K562 (cell line): ENCODE measurements around the gene SEMA3A.
A peak's percentile ranks its signal among the peaks of the same experiment; 100 is the strongest.

Experiments
- BACH1 ChIP-seq: fragments of 200-800 bp; sonication (Bioruptor generic); IDR thresholded peaks from 2 replicates; pipeline ENCODE4 v1.6.1; 2016; ENCODE audit warnings: missing genetic modification characterization, missing compliant biosample characterization
- CCAR2 ChIP-seq: fragments of 200-400 bp; formaldehyde crosslinking; IDR thresholded peaks from 2 replicates; pipeline ENCODE4 v1.6.1; 2017; ENCODE audit warnings: mild to moderate bottlenecking, low read depth, low read length
- COPS2 ChIP-seq: fragments of 450-650 bp; conservative IDR thresholded peaks from 2 replicates; pipeline ENCODE4 v1.6.1; 2016; ENCODE audit warnings: mild to moderate bottlenecking, moderate library complexity
- EP300 ChIP-seq: IDR thresholded peaks from 2 replicates; pipeline ENCODE4 v1.6.1; 2012; ENCODE audit warnings: low read length, improper control_type of control experiment
- FOXM1 ChIP-seq, 2 experiments: fragments of 450-650 bp in 1 of 2; sonication (generic) in 1 of 2; formaldehyde crosslinking in 1 of 2; IDR thresholded peaks; 2 replicates each; pipeline versions ENCODE4 v1.6.1 to v1.9.0; 2017 to 2022; ENCODE audit warnings: low read depth in 2 of 2, mild to moderate bottlenecking in 2 of 2, missing genetic modification reagents in 1 of 2, moderate library complexity in 1 of 2
- GABPB1 ChIP-seq: sonication (generic); formaldehyde crosslinking; IDR thresholded peaks from 2 replicates; pipeline ENCODE4 v1.8.0; 2022; ENCODE audit warnings: mild to moderate bottlenecking, missing genetic modification reagents
- ZC3H4 ChIP-seq: sonication (generic); formaldehyde crosslinking; IDR thresholded peaks from 2 replicates; pipeline ENCODE4 v1.9.0; 2021; ENCODE audit warnings: missing genetic modification reagents, borderline replicate concordance
- TF ChIP-seq, protein P1 (sequence below), 3 experiments: fragments of 200-800 bp in 1 of 3; fragments of 250-450 bp in 1 of 3; fragments of 450-650 bp in 1 of 3; sonication (Bioruptor Pico) in 1 of 3; sonication (Bioruptor generic) in 1 of 3; formaldehyde crosslinking in 1 of 3; IDR thresholded peaks; 2 replicates each; pipeline versions ENCODE4 v1.6.1 to v1.8.0; 2016 to 2022; ENCODE audit warnings: mild to moderate bottlenecking in 2 of 3, missing genetic modification characterization in 2 of 3, missing compliant biosample characterization in 1 of 3, moderate library complexity in 1 of 3
- TF ChIP-seq, protein P2 (sequence below), 3 experiments: IDR thresholded peaks in 2 of 3; conservative IDR thresholded peaks in 1 of 3; 2 replicates each; pipeline ENCODE4 v1.5.1; 2011 to 2012; ENCODE audit warnings: low read length in 3 of 3, mild to moderate bottlenecking in 3 of 3, control low read depth in 2 of 3, improper control_type of control experiment in 1 of 3, inconsistent platforms in 1 of 3, low read depth in 1 of 3, mixed read lengths in 1 of 3, moderate library complexity in 1 of 3; ENCODE audit not compliant: insufficient read depth in 2 of 3
- TF ChIP-seq, protein P3 (sequence below): sonication (generic); formaldehyde crosslinking; IDR thresholded peaks from 2 replicates; pipeline ENCODE4 v1.8.0; 2022; ENCODE audit warnings: mild to moderate bottlenecking, missing genetic modification reagents, borderline replicate concordance

DNA sequence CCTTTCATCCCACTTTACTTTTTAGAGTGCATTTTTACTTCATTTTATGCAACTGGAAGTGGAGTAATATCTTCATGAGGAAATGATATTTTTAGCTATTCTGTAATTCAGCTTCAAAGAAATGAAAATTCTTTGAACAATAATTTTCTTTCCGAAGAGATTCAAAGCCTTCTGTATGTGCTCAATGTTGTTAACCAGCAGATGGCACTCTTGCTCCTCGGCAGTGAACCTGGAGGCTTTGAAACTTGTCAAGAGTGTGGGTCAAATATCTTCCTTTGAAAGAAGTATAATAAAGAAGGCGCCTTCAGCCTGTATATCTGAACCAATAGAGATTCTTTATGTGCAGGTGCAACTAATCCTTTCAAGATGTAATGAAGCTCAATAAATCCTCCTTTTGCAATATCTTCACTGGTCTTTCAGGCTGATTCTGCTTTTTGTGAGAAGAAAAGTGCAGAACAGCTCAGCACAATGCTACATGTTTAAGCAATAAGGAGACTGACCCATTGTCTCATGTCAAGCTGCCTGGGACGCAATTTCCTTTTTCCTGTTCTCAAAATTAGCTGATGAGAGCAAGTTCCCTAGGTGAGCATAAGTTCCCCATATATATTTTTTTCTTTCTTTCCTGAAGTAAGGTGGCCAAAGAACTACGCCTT is 258.4 kb downstream of the SEMA3A start:
- TF ChIP-seq, protein P1, sequence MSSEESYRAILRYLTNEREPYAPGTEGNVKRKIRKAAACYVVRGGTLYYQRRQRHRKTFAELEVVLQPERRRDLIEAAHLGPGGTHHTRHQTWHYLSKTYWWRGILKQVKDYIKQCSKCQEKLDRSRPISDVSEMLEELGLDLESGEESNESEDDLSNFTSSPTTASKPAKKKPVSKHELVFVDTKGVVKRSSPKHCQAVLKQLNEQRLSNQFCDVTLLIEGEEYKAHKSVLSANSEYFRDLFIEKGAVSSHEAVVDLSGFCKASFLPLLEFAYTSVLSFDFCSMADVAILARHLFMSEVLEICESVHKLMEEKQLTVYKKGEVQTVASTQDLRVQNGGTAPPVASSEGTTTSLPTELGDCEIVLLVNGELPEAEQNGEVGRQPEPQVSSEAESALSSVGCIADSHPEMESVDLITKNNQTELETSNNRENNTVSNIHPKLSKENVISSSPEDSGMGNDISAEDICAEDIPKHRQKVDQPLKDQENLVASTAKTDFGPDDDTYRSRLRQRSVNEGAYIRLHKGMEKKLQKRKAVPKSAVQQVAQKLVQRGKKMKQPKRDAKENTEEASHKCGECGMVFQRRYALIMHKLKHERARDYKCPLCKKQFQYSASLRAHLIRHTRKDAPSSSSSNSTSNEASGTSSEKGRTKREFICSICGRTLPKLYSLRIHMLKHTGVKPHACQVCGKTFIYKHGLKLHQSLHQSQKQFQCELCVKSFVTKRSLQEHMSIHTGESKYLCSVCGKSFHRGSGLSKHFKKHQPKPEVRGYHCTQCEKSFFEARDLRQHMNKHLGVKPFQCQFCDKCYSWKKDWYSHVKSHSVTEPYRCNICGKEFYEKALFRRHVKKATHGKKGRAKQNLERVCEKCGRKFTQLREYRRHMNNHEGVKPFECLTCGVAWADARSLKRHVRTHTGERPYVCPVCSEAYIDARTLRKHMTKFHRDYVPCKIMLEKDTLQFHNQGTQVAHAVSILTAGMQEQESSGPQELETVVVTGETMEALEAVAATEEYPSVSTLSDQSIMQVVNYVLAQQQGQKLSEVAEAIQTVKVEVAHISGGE (CRISPR knock-in tag; IDR thresholded peaks at IDR 0.05): no peak
- TF ChIP-seq EP300 (no peak), BACH1 (tag) (no peak), CCAR2 (no peak), GABPB1 (no peak), ZC3H4 (no peak), FOXM1 (IDR thresholded peaks at IDR 0.05; ENCODE audit: low read depth) (no peak), FOXM1 (CRISPR knock-in tag; IDR thresholded peaks at IDR 0.05; ENCODE audit: low read depth) (no peak), COPS2 (no peak)
- TF ChIP-seq, protein P2, sequence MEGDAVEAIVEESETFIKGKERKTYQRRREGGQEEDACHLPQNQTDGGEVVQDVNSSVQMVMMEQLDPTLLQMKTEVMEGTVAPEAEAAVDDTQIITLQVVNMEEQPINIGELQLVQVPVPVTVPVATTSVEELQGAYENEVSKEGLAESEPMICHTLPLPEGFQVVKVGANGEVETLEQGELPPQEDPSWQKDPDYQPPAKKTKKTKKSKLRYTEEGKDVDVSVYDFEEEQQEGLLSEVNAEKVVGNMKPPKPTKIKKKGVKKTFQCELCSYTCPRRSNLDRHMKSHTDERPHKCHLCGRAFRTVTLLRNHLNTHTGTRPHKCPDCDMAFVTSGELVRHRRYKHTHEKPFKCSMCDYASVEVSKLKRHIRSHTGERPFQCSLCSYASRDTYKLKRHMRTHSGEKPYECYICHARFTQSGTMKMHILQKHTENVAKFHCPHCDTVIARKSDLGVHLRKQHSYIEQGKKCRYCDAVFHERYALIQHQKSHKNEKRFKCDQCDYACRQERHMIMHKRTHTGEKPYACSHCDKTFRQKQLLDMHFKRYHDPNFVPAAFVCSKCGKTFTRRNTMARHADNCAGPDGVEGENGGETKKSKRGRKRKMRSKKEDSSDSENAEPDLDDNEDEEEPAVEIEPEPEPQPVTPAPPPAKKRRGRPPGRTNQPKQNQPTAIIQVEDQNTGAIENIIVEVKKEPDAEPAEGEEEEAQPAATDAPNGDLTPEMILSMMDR (IDR thresholded peaks at IDR 0.05 in 2 of 3, conservative IDR thresholded peaks at IDR 0.05 in 1 of 3; ENCODE audit: insufficient read depth in 2 of 3, low read depth in 1 of 3, low read length in 3 of 3): peak; percentile 73 to 82 (median 73)
- TF ChIP-seq, protein P3, sequence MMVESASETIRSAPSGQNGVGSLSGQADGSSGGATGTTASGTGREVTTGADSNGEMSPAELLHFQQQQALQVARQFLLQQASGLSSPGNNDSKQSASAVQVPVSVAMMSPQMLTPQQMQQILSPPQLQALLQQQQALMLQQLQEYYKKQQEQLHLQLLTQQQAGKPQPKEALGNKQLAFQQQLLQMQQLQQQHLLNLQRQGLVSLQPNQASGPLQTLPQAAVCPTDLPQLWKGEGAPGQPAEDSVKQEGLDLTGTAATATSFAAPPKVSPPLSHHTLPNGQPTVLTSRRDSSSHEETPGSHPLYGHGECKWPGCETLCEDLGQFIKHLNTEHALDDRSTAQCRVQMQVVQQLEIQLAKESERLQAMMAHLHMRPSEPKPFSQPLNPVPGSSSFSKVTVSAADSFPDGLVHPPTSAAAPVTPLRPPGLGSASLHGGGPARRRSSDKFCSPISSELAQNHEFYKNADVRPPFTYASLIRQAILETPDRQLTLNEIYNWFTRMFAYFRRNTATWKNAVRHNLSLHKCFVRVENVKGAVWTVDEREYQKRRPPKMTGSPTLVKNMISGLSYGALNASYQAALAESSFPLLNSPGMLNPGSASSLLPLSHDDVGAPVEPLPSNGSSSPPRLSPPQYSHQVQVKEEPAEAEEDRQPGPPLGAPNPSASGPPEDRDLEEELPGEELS: no peak
